HG03103 (cell line): ENCODE results near the gene FAM9B.
"Not testable (repeated sequence)": the region's sequence is repeated elsewhere in the genome, so short reads cannot be mapped to it uniquely, and the experiment has no call there.

ENCODE experiments used
- ATAC-seq: cut with Tn5 transposase; IDR thresholded peaks from one replicate; pipeline ENCODE4 v1.9.1; 2021; ENCODE audit warnings: low read depth; ENCODE audit not compliant: unreplicated experiment

Gene FAM9B

GRCh38 chrX:9033989-9034388 lies at the start of gene FAM9B:
TSS of gene FAM9B (minus strand) at chrX:9034127. CDS start at chrX:9032986, 1,141 bp downstream.
- no peak for ATAC-seq

GRCh38 chrX:9081271-9081670 lies 47.3 kb upstream of the FAM9B start:
- ATAC-seq = no peak

- no peak for ATAC-seq
Measured at GRCh38 chrX:9074326-9074725, 40.4 kb upstream of the FAM9B start.

GRCh38 chrX:9072281-9072680 lies 38.4 kb upstream of the FAM9B start:
- no peak for ATAC-seq

GRCh38 chrX:9071031-9071650 lies 37.2 kb upstream of the FAM9B start:
- no peak for ATAC-seq

- no peak for ATAC-seq
Measured at GRCh38 chrX:9069573-9069972, 35.6 kb upstream of the FAM9B start.

GRCh38 chrX:9064694-9065093 lies 30.8 kb upstream of the FAM9B start:
- ATAC-seq = no peak

GRCh38 chrX:9062641-9063040 lies 28.7 kb upstream of the FAM9B start:
- ATAC-seq = no peak

GRCh38 chrX:9055354-9055753 lies 21.4 kb upstream of the FAM9B start:
- ATAC-seq = no peak

- no peak for ATAC-seq
Measured at GRCh38 chrX:9052081-9052480, 18.2 kb upstream of the FAM9B start.

GRCh38 chrX:9050331-9050730 lies 16.4 kb upstream of the FAM9B start:
- no peak for ATAC-seq

- ATAC-seq = no peak
Measured at GRCh38 chrX:9048801-9049200, 14.9 kb upstream of the FAM9B start.

GRCh38 chrX:9038244-9038643 lies 4.3 kb upstream of the FAM9B start:
- no peak for ATAC-seq

GRCh38 chrX:9037296-9037695 lies 3.4 kb upstream of the FAM9B start:
- ATAC-seq = no peak

- ATAC-seq = no peak
Measured at GRCh38 chrX:9033586-9033985, 341 bp downstream of the FAM9B start.

GRCh38 chrX:9033179-9033578 lies 748 bp downstream of the FAM9B start:
- no peak for ATAC-seq

- no peak for ATAC-seq
Measured at GRCh38 chrX:9023293-9023692, 10.6 kb downstream of the FAM9B start.

- ATAC-seq = no peak
Measured at GRCh38 chrX:9019151-9019550, 14.8 kb downstream of the FAM9B start.

- ATAC-seq = not testable (repeated sequence)
Measured at GRCh38 chrX:9018332-9018731, 15.6 kb downstream of the FAM9B start.

GRCh38 chrX:9003041-9003440 lies 30.9 kb downstream of the FAM9B start:
- ATAC-seq = no peak

- ATAC-seq = no peak
Measured at GRCh38 chrX:8988446-8988845, 45.5 kb downstream of the FAM9B start.

GRCh38 chrX:8987672-8988250 lies 46.2 kb downstream of the FAM9B start:
- ATAC-seq = no peak

- ATAC-seq = no peak
Measured at GRCh38 chrX:8984231-8984630, 49.7 kb downstream of the FAM9B start.
